Neural cell (in vitro differentiated cells): ENCODE data around the gene SNX22. TPM values are rescaled to one million over a fixed set of nuclear protein-coding genes. Genes with fewer than 3 reads are reported as not detected.

Source experiments
- H2AFZ ChIP-seq: fragments of 200-600, 300-800 bp; sonication (generic), shearing (Covaris generic); 2 replicates; pipeline ENCODE4 v1.6.0; 2014; ENCODE audit warnings: low read depth, mild to moderate bottlenecking, antibody characterized with exemption, low read length, moderate library complexity
- H3F3A ChIP-seq: fragments of 200-600 bp; shearing (Covaris generic); 2 replicates; pipeline ENCODE4 v1.6.1; 2016; ENCODE audit warnings: mild to moderate bottlenecking, moderate library complexity, mixed read lengths, antibody characterized with exemption, low read length; ENCODE audit not compliant: insufficient read depth, poor library complexity, severe bottlenecking
- H3K27ac ChIP-seq: fragments of 200-600, 300-800 bp; sonication (generic), shearing (Covaris generic); 2 replicates; pipeline ENCODE4 v1.5.1; 2014; ENCODE audit warnings: mild to moderate bottlenecking, low read length, moderate library complexity
- H3K27me3 ChIP-seq: fragments of 300-800, 200-600 bp; sonication (generic), shearing (Covaris generic); 2 replicates; pipeline ENCODE4 v1.6.0; 2014; ENCODE audit warnings: mild to moderate bottlenecking, low read depth, low read length, moderate library complexity; ENCODE audit not compliant: insufficient read depth
- H3K36me3 ChIP-seq: fragments of 300-800, 200-600 bp; sonication (generic), shearing (Covaris generic); 2 replicates; pipeline ENCODE4 v1.5.1; 2014; ENCODE audit warnings: mild to moderate bottlenecking, antibody characterized with exemption, low read length, moderate library complexity; ENCODE audit not compliant: insufficient read depth
- H3K4me2 ChIP-seq: fragments of 300-800, 200-600 bp; sonication (generic), shearing (Covaris generic); 2 replicates; pipeline ENCODE4 v1.6.0; 2014; ENCODE audit warnings: mild to moderate bottlenecking, low read length
- H3K4me3 ChIP-seq: fragments of 300-800, 200-600 bp; sonication (generic), shearing (Covaris generic); 2 replicates; pipeline ENCODE4 v1.5.1; 2014; ENCODE audit warnings: mild to moderate bottlenecking, low read length, moderate library complexity
- H3K79me2 ChIP-seq: fragments of 200-600 bp; shearing (Covaris generic); replicated peaks from 2 replicates; pipeline ENCODE4 v1.6.0; 2014; ENCODE audit warnings: mild to moderate bottlenecking, low read length, moderate library complexity; ENCODE audit not compliant: insufficient read depth
- H3K9ac ChIP-seq: fragments of 300-800, 200-600 bp; sonication (generic), shearing (Covaris generic); 2 replicates; pipeline ENCODE4 v1.6.1; 2016; ENCODE audit warnings: mild to moderate bottlenecking, low read length, mixed read lengths
- H3K9me2 ChIP-seq: fragments of 200-600 bp; shearing (Covaris generic); 2 replicates; pipeline ENCODE4 v1.6.1; 2016; ENCODE audit warnings: mild to moderate bottlenecking, low read length, mixed read lengths; ENCODE audit not compliant: insufficient read depth
- H3K9me3 ChIP-seq: fragments of 200-600, 300-800 bp; sonication (generic), shearing (Covaris generic); 2 replicates; pipeline ENCODE4 v1.6.1; 2016; ENCODE audit warnings: mild to moderate bottlenecking, mixed run types, low read length, moderate library complexity, mixed read lengths
- H4K20me1 ChIP-seq: fragments of 200-600 bp; shearing (Covaris generic); 2 replicates; pipeline ENCODE4 v1.6.1; 2016; ENCODE audit warnings: mild to moderate bottlenecking, mixed run types; ENCODE audit not compliant: insufficient read depth
- CTCF ChIP-seq: fragments of 450-650 bp; IDR thresholded peaks from 2 replicates; pipeline ENCODE4 v1.5.1; 2014; ENCODE audit warnings: antibody characterized with exemption, mild to moderate bottlenecking, moderate library complexity; ENCODE audit not compliant: poor library complexity, severe bottlenecking
- EP300 ChIP-seq: fragments of 450-650 bp; conservative IDR thresholded peaks from 2 replicates; pipeline ENCODE4 v1.6.1; 2014; ENCODE audit warnings: antibody characterized with exemption, mild to moderate bottlenecking, moderate library complexity; ENCODE audit not compliant: poor library complexity, severe bottlenecking
- EZH2 ChIP-seq: fragments of 200-600, 300-800 bp; shearing (Covaris generic), sonication (generic); IDR thresholded peaks from 2 replicates; pipeline ENCODE4 v1.6.1; 2014; ENCODE audit warnings: antibody characterized with exemption, low read length, borderline replicate concordance, mild to moderate bottlenecking; ENCODE audit not compliant: insufficient read depth, poor library complexity, severe bottlenecking
- MXI1 ChIP-seq: fragments of 450-650 bp; conservative IDR thresholded peaks from 2 replicates; pipeline ENCODE4 v1.6.1; 2014; ENCODE audit warnings: antibody characterized with exemption, mild to moderate bottlenecking; ENCODE audit not compliant: poor library complexity, severe bottlenecking
- POLR2AphosphoS5 ChIP-seq: IDR thresholded peaks from 2 replicates; pipeline ENCODE4 v1.6.1; 2012
- RAD21 ChIP-seq: fragments of 450-650 bp; conservative IDR thresholded peaks from 2 replicates; pipeline ENCODE4 v1.6.1; 2014; ENCODE audit warnings: antibody characterized with exemption, mild to moderate bottlenecking, moderate library complexity
- REST ChIP-seq: IDR thresholded peaks from 2 replicates; pipeline ENCODE4 v1.6.1; 2012; ENCODE audit warnings: borderline replicate concordance
- SMC3 ChIP-seq: fragments of 450-650 bp; conservative IDR thresholded peaks from 2 replicates; pipeline ENCODE4 v1.6.1; 2014; ENCODE audit warnings: antibody characterized with exemption, mild to moderate bottlenecking, moderate library complexity; ENCODE audit not compliant: poor library complexity
- TAF1 ChIP-seq: IDR thresholded peaks from 2 replicates; pipeline ENCODE4 v1.6.1; 2012; ENCODE audit warnings: low read depth
- polyA plus RNA-seq: library from polyadenylated mRNA; depleted of rRNA; stranded (reverse); fragments of >200 nt; gene quantifications from 2 replicates; pipeline ENCODE4 v1.2.3, GENCODE V29; 2014

SNX22 gene
- polyA plus RNA-seq, 1 donor from 2014 or later = 0.73 TPM

- Histone ChIP-seq H3K9ac (no peak overlapping the region), H3K9me2 (no peaks in the 10 kb centered on the region), H3K9me3 (no peaks in the 10 kb centered on the region), H3K4me3 (no peak overlapping the region), H2AFZ (no peak overlapping the region), H3K36me3 (no peaks in the 10 kb centered on the region), H3K27ac (no peak overlapping the region), H3K79me2 (peaks cover 3% of the 10 kb centered on the region), H3K4me2 (no peak overlapping the region), H4K20me1 (no peaks in the 10 kb centered on the region), H3K27me3 (peaks cover 14% of the 10 kb centered on the region), H3F3A (no peaks in the 10 kb centered on the region)
- TF ChIP-seq EZH2 = no peak
- no peak for TF ChIP-seq POLR2AphosphoS5
- no peak for TF ChIP-seq REST
- no peak for TF ChIP-seq MXI1
- no peak for TF ChIP-seq CTCF
- no peak for TF ChIP-seq TAF1
- TF ChIP-seq EP300 = no peak
- TF ChIP-seq SMC3 = no peak
- TF ChIP-seq RAD21 = no peak
Measured at GRCh38 chr15:64156652-64157331, 5.3 kb downstream of the SNX22 start.

GRCh38 chr15:64157599-64158125 is 6.1 kb downstream of the SNX22 start:
- H3K4me3 ChIP-seq = no peak overlapping the region
- no peaks in the 10 kb centered on the region for H3K36me3 ChIP-seq
- TF ChIP-seq CTCF (no peak), POLR2AphosphoS5 (no peak), EP300 (no peak), TAF1 (no peak), EZH2 (no peak), MXI1 (no peak), SMC3 (no peak), RAD21 (no peak), REST (no peak)
- H3K79me2 ChIP-seq = peaks cover 10% of the 10 kb centered on the region
- H3K9me3 ChIP-seq = no peaks in the 10 kb centered on the region
- H3K9ac ChIP-seq = no peak overlapping the region
- H4K20me1 ChIP-seq = no peaks in the 10 kb centered on the region
- no peak overlapping the region for H2AFZ ChIP-seq
- no peaks in the 10 kb centered on the region for H3K9me2 ChIP-seq
- peaks cover 5% of the 10 kb centered on the region for H3K27me3 ChIP-seq
- no peak overlapping the region for H3K4me2 ChIP-seq
- no peak overlapping the region for H3K27ac ChIP-seq
- no peaks in the 10 kb centered on the region for H3F3A ChIP-seq
